Measurements from ENCODE around the gene RALGDS. TPM values are rescaled to one million over a fixed set of nuclear protein-coding genes. Genes with fewer than 3 reads are reported as not detected.

Gene RALGDS
- total RNA-seq, 1 experiment from 2014 or later: 25.8 TPM

GRCh38 chr9:133120501-133121197 lies 391 bp downstream of the RALGDS start:
- H3K4me3 ChIP-seq (ENCODE audit: low read depth in 2 of 2, low read length in 2 of 2): peak overlapping the region; percentile 53 to 62
- peak overlapping the region; percentile 51; the same call in 1 of the 2 replicates for H3K27ac ChIP-seq (ENCODE audit: low read length)
- no peak for DNase-seq (ENCODE audit: low read depth, low spot score)
- in situ Hi-C loops (cut with HindIII; ENCODE audit: low pct_unique_long_range_greater_than_20kb, low sequenced_read_pairs) (no loop called here), intact Hi-C loops (cut with micrococcal nuclease; ENCODE audit: unreplicated experiment) (no loop called here)
- H3K4me1 ChIP-seq (ENCODE audit: control insufficient read depth, insufficient read depth, low read length): peaks cover 43% of the 10 kb centered on the region
- H3K36me3 ChIP-seq (ENCODE audit: control insufficient read depth, insufficient read depth, low read length): no peaks in the 10 kb centered on the region
- no peaks in the 10 kb centered on the region for H3K27me3 ChIP-seq (ENCODE audit: control insufficient read depth, insufficient read depth, low read length)
- TF ChIP-seq REST (IDR thresholded peaks at IDR 0.05; ENCODE audit: insufficient read depth in 1 of 2, low read depth in 2 of 2, low read length in 1 of 2): no peak
- TF ChIP-seq CTCF (IDR thresholded peaks at IDR 0.05): no peak
- TF ChIP-seq SIN3A (IDR thresholded peaks at IDR 0.05; ENCODE audit: borderline replicate concordance, insufficient read depth, low read depth, low read length): no peak
- no peaks in the 10 kb centered on the region for H3K9me3 ChIP-seq (ENCODE audit: control insufficient read depth, insufficient read depth, low read depth, low read length)
- BruUV-seq (replicated peaks): no TSS peak
- CTCF ChIA-PET: no interaction called here
- ATAC-seq: peak; percentile 4
- POLR2A ChIA-PET: no interaction called here

GRCh38 chr9:133119846-133120500 lies 1.1 kb downstream of the RALGDS start:
- POLR2A ChIA-PET: no interaction called here
- DNase-seq (ENCODE audit: low read depth, low spot score): no peak
- no TSS peak for BruUV-seq (replicated peaks)
- no peaks in the 10 kb centered on the region for H3K9me3 ChIP-seq (ENCODE audit: control insufficient read depth, insufficient read depth, low read depth, low read length)
- no peak for ATAC-seq
- H3K4me1 ChIP-seq (ENCODE audit: control insufficient read depth, insufficient read depth, low read length): peaks cover 49% of the 10 kb centered on the region
- CTCF ChIA-PET: no interaction called here
- in situ Hi-C loops (cut with HindIII; ENCODE audit: low pct_unique_long_range_greater_than_20kb, low sequenced_read_pairs): no loop called here
- peak overlapping the region; percentile 53 to 62 for H3K4me3 ChIP-seq (ENCODE audit: low read depth in 2 of 2, low read length in 2 of 2)
- TF ChIP-seq SIN3A (IDR thresholded peaks at IDR 0.05; ENCODE audit: borderline replicate concordance, insufficient read depth, low read depth, low read length) (no peak), CTCF (IDR thresholded peaks at IDR 0.05) (no peak), REST (IDR thresholded peaks at IDR 0.05; ENCODE audit: insufficient read depth in 1 of 2, low read depth in 2 of 2, low read length in 1 of 2) (no peak), POLR2AphosphoS5 (IDR thresholded peaks at IDR 0.05; ENCODE audit: low read depth, low read length) (no peak), TCF7L2 (IDR thresholded peaks at IDR 0.05; ENCODE audit: low read depth, low read length) (no peak)
- H3K27me3 ChIP-seq (ENCODE audit: control insufficient read depth, insufficient read depth, low read length): no peaks in the 10 kb centered on the region
- intact Hi-C loops (cut with micrococcal nuclease; ENCODE audit: unreplicated experiment): no loop called here
- H3K27ac ChIP-seq (ENCODE audit: low read length): 0 out of 2 replicates have a peak overlapping the region, but pooled peaks have one; percentile 51
- no peaks in the 10 kb centered on the region for H3K36me3 ChIP-seq (ENCODE audit: control insufficient read depth, insufficient read depth, low read length)
